HCT116 (cell line): ENCODE results near the gene TMX3. TPM values are rescaled to one million over a fixed set of nuclear protein-coding genes. Genes with fewer than 3 reads are reported as not detected.

Source experiments
- ATAC-seq: fragments of 200-7000 bp; cut with Tn5 transposase; 2 replicates; pipeline ENCODE4 v1.9.1; 2020; ENCODE audit warnings: mild to moderate bottlenecking, moderate library complexity
- BruUV-seq: library from RNA; stranded (reverse); fragments of 400-500 nt; replicated peaks from 2 replicates; lab custom pipeline; 2021; lab: Mats Ljungman, UMichigan
- CTCF ChIA-PET: fragments of 300-600 bp; sonication (Branson Sonifier 250); formaldehyde crosslinking; loops from one replicate; lab custom pipeline; 2021; ENCODE audit warnings: antibody characterized with exemption; lab: Charles Lee
- POLR2A ChIA-PET: fragments of 300-600, 350-600 bp; sonication (Branson Sonifier 250); formaldehyde crosslinking; loops from one replicate; lab custom pipeline; 2021; ENCODE audit warnings: antibody characterized with exemption; lab: Charles Lee
- RAD21 ChIA-PET, 2 experiments: fragments of 300-600 bp; sonication (Branson Sonifier 250); formaldehyde crosslinking; loops; one replicate each; lab custom pipeline; 2023; ENCODE audit warnings: low total read pairs in 2 of 2; ENCODE audit not compliant: uncharacterized antibody in 2 of 2, unreplicated experiment in 2 of 2, low non-redundant PET in 1 of 2; lab: Charles Lee
- DNase-seq: peaks from one replicate; pipeline ENCODE4 v3.0.0-alpha.2; 2010; ENCODE audit warnings: low read depth, low spot score
- H2AFZ ChIP-seq: fragments of 200-600 bp; shearing (Covaris generic), sonication (generic); 2 replicates; pipeline ENCODE4 v1.6.1; 2017; ENCODE audit warnings: low read depth, mixed run types, mixed read lengths, antibody characterized with exemption, low read length; ENCODE audit not compliant: poor library complexity, severe bottlenecking
- H3K27ac ChIP-seq: 2 replicates; pipeline ENCODE4 v1.5.1; 2012; ENCODE audit warnings: low read depth, low read length
- H3K27me3 ChIP-seq: fragments of 200-600 bp; sonication (generic); 2 replicates; pipeline ENCODE4 v1.6.1; 2016; ENCODE audit warnings: mixed run types, low read length, mixed read lengths; ENCODE audit not compliant: insufficient read depth
- H3K36me3 ChIP-seq, 2 experiments: fragments of 200-500 bp in 1 of 2; fragments of 200-600 bp in 1 of 2; sonication (Bioruptor generic) in 1 of 2; sonication (generic) in 1 of 2; 2 replicates each; pipeline versions ENCODE4 v1.5.1 to v1.6.1; 2014 to 2016; ENCODE audit warnings: low read length in 2 of 2, inconsistent platforms in 1 of 2, mixed read lengths in 1 of 2, mixed run types in 1 of 2; ENCODE audit not compliant: insufficient read depth in 2 of 2, control insufficient read depth in 1 of 2
- H3K4me1 ChIP-seq, 2 experiments: fragments of 200-600 bp in 1 of 2; sonication (generic) in 1 of 2; 2 replicates each; pipeline versions ENCODE4 v1.5.1 to v1.6.1; 2012 to 2017; ENCODE audit warnings: low read length in 2 of 2, inconsistent platforms in 1 of 2, mild to moderate bottlenecking in 1 of 2, mixed read lengths in 1 of 2, mixed run types in 1 of 2, moderate library complexity in 1 of 2; ENCODE audit not compliant: insufficient read depth in 2 of 2, control insufficient read depth in 1 of 2
- H3K4me2 ChIP-seq: fragments of 200-600 bp; sonication (generic); 2 replicates; pipeline ENCODE4 v1.6.1; 2017; ENCODE audit warnings: mixed run types, low read length, mixed read lengths
- H3K4me3 ChIP-seq, 2 experiments: fragments of 200-600 bp in 1 of 2; sonication (generic) in 1 of 2; replicated peaks in 1 of 2; 2 replicates each; pipeline ENCODE4 v1.5.1; 2011 to 2016; ENCODE audit warnings: low read length in 2 of 2, control low read depth in 1 of 2, low read depth in 1 of 2, mild to moderate bottlenecking in 1 of 2, mixed read lengths in 1 of 2, mixed run types in 1 of 2
- H3K79me2 ChIP-seq: fragments of 200-600 bp; sonication (generic); 2 replicates; pipeline ENCODE4 v1.6.1; 2017; ENCODE audit warnings: mild to moderate bottlenecking, mixed run types, low read length, moderate library complexity, mixed read lengths; ENCODE audit not compliant: insufficient read depth
- H3K9ac ChIP-seq: fragments of 200-600 bp; sonication (generic); 2 replicates; pipeline ENCODE4 v1.6.1; 2016; ENCODE audit warnings: low read length, mixed read lengths
- H3K9me2 ChIP-seq: fragments of 200-600 bp; sonication (generic), shearing (Covaris generic); 2 replicates; pipeline ENCODE4 v1.6.1; 2017; ENCODE audit warnings: mixed run types, mild to moderate bottlenecking, moderate library complexity; ENCODE audit not compliant: insufficient read depth
- H3K9me3 ChIP-seq, 2 experiments: fragments of 200-500 bp in 1 of 2; fragments of 200-600 bp in 1 of 2; sonication (Bioruptor generic) in 1 of 2; sonication (generic) in 1 of 2; 2 replicates each; pipeline ENCODE4 v1.6.1; 2014 to 2017; ENCODE audit warnings: low read length in 2 of 2, mixed read lengths in 2 of 2, inconsistent platforms in 1 of 2, low read depth in 1 of 2, mild to moderate bottlenecking in 1 of 2, mixed run types in 1 of 2, moderate library complexity in 1 of 2; ENCODE audit not compliant: control insufficient read depth in 1 of 2, insufficient read depth in 1 of 2
- H4K20me1 ChIP-seq: fragments of 200-600 bp; sonication (generic), shearing (Covaris generic); 2 replicates; pipeline ENCODE4 v1.6.1; 2017; ENCODE audit warnings: mixed run types, mild to moderate bottlenecking, moderate library complexity; ENCODE audit not compliant: insufficient read depth
- ATF3 ChIP-seq: IDR thresholded peaks from 2 replicates; pipeline ENCODE4 v1.6.1; 2012
- CBX3 ChIP-seq: IDR thresholded peaks from 2 replicates; pipeline ENCODE4 v1.6.1; 2012; ENCODE audit warnings: low read depth
- CTCF ChIP-seq, 3 experiments: fragments of 200-600 bp in 1 of 3; sonication (generic) in 1 of 3; IDR thresholded peaks in 2 of 3; conservative IDR thresholded peaks in 1 of 3; 2 replicates each; pipeline ENCODE4 v1.5.1; 2012 to 2017; ENCODE audit warnings: low read depth in 2 of 3, low read length in 2 of 3, antibody characterized with exemption in 1 of 3, borderline replicate concordance in 1 of 3, control low read depth in 1 of 3, mild to moderate bottlenecking in 1 of 3, mixed read lengths in 1 of 3, mixed run types in 1 of 3, moderate library complexity in 1 of 3; ENCODE audit not compliant: insufficient read depth in 1 of 3
- EGR1 ChIP-seq: IDR thresholded peaks from 2 replicates; pipeline ENCODE4 v1.6.1; 2012; ENCODE audit warnings: low read depth
- ELF1 ChIP-seq: IDR thresholded peaks from 2 replicates; pipeline ENCODE4 v1.6.1; 2012; ENCODE audit warnings: low read depth, borderline replicate concordance
- EZH2 ChIP-seq: fragments of 200-600 bp; sonication (generic); IDR thresholded peaks from 2 replicates; pipeline ENCODE4 v1.6.1; 2017; ENCODE audit warnings: antibody characterized with exemption, mixed run types
- FOSL1 ChIP-seq: IDR thresholded peaks from 2 replicates; pipeline ENCODE4 v1.6.1; 2012; ENCODE audit warnings: low read depth
- JUND ChIP-seq: IDR thresholded peaks from 2 replicates; pipeline ENCODE4 v1.6.1; 2012
- POLR2AphosphoS5 ChIP-seq: IDR thresholded peaks from 2 replicates; pipeline ENCODE4 v1.6.1; 2011; ENCODE audit warnings: mild to moderate bottlenecking, low read depth, low read length, moderate library complexity
- RAD21 ChIP-seq: IDR thresholded peaks from 2 replicates; pipeline ENCODE4 v1.6.1; 2012; ENCODE audit warnings: low read depth, mild to moderate bottlenecking
- REST ChIP-seq: IDR thresholded peaks from 2 replicates; pipeline ENCODE4 v1.6.1; 2012; ENCODE audit warnings: low read depth
- SIN3A ChIP-seq: IDR thresholded peaks from 2 replicates; pipeline ENCODE4 v1.6.1; 2012; ENCODE audit warnings: low read depth
- SRF ChIP-seq: IDR thresholded peaks from 2 replicates; pipeline ENCODE4 v1.6.1; 2012; ENCODE audit warnings: low read depth
- TCF7L2 ChIP-seq: IDR thresholded peaks from 2 replicates; pipeline ENCODE4 v1.7.0; 2011; ENCODE audit warnings: borderline replicate concordance, inconsistent platforms; ENCODE audit not compliant: insufficient read depth, insufficient read length; ENCODE audit errors: extremely low read depth
- YY1 ChIP-seq: IDR thresholded peaks from 2 replicates; pipeline ENCODE4 v1.6.1; 2011; ENCODE audit warnings: low read length, low read depth, moderate library complexity, mild to moderate bottlenecking; ENCODE audit not compliant: insufficient replicate concordance; ENCODE audit errors: extremely low read depth
- ZFX ChIP-seq: fragments of 450-650 bp; IDR thresholded peaks from 2 replicates; pipeline ENCODE4 v1.6.1; 2017
- ZNF274 ChIP-seq: fragments of 200-500 bp; sonication (Bioruptor generic); IDR thresholded peaks from 2 replicates; pipeline ENCODE4 v1.6.1; 2014; ENCODE audit warnings: mild to moderate bottlenecking, low read depth, low read length, inconsistent platforms
- intact Hi-C: fragments of 100-400 bp; cut with micrococcal nuclease; formaldehyde crosslinking; loops from 2 replicates; pipeline ENCODE4 v1.10.0; 2022
- total RNA-seq: library from RNA; stranded (reverse); gene quantifications from one replicate; pipeline ENCODE4 v1.2.1, GENCODE V29; 2021; ENCODE audit not compliant: unreplicated experiment

Gene TMX3
- total RNA-seq, 1 experiment from 2014 or later, result 39.6 TPM

- TF ChIP-seq ZNF274, result no peak
- TF ChIP-seq ATF3, result no peak
- no peak for TF ChIP-seq RAD21
- TF ChIP-seq EZH2, result no peak
- TF ChIP-seq CBX3, result no peak
- no peak for TF ChIP-seq SIN3A
- no peak for TF ChIP-seq ELF1
- no peak for TF ChIP-seq CTCF (IDR thresholded peaks at IDR 0.05 in 2 of 3, conservative IDR thresholded peaks at IDR 0.05 in 1 of 3; ENCODE audit: borderline replicate concordance in 1 of 3, insufficient read depth in 1 of 3, low read depth in 2 of 3, low read length in 2 of 3)
- no peak for TF ChIP-seq YY1
- no peak for TF ChIP-seq SRF
- no peak for TF ChIP-seq POLR2AphosphoS5
- no peak for TF ChIP-seq EGR1
- TF ChIP-seq REST, result no peak
- no peak for TF ChIP-seq JUND
- TF ChIP-seq FOSL1, result no peak
- no peak for TF ChIP-seq ZFX
- TF ChIP-seq TCF7L2, result no peak
- Histone ChIP-seq H3K4me2 (no peak overlapping the region), H2AFZ (no peak overlapping the region), H3K9me2 (no peaks in the 10 kb centered on the region), H3K27ac (no peak overlapping the region), H3K9ac (no peak overlapping the region), H3K4me3 (no peak overlapping the region), H3K4me1 (no peaks in the 10 kb centered on the region), H3K36me3 (no peaks in the 10 kb centered on the region), H3K27me3 (no peaks in the 10 kb centered on the region), H3K9me3 (no peaks in the 10 kb centered on the region), H4K20me1 (no peaks in the 10 kb centered on the region), H3K79me2 (no peaks in the 10 kb centered on the region)
- intact Hi-C loops, result no loop called here
- RAD21 ChIA-PET, result no interaction called here
- POLR2A ChIA-PET, result no interaction called here
- DNase-seq, result no peak
- BruUV-seq, result no TSS peak
- ATAC-seq, result no peak
- CTCF ChIA-PET, result no interaction called here
These were observed 12.6 kb upstream of the TMX3 start for GRCh38 chr18:68727506-68727905.
